GM21528 (cell line): ENCODE results near the gene SMAD3.
A peak's percentile ranks its signal among the peaks of the same experiment; 100 is the strongest.
"Not testable (repeated sequence)": the region's sequence is repeated elsewhere in the genome, so short reads cannot be mapped to it uniquely, and the experiment has no call there.

Experiments
- ATAC-seq: cut with Tn5 transposase; IDR thresholded peaks from one replicate; pipeline ENCODE4 v1.9.1; 2021; ENCODE audit warnings: mild to moderate bottlenecking, moderate library complexity; ENCODE audit not compliant: unreplicated experiment, low FRiP score

Gene SMAD3

GRCh38 chr15:67065531-67066005 is at the start of gene SMAD3:
Gene SMAD3 (plus strand): TSS chr15:67065602. CDS start chr15:67066155, 553 bp downstream.
- peak; percentile 62 for ATAC-seq

GRCh38 chr15:67017311-67017710 is 48.1 kb upstream of the SMAD3 start:
- ATAC-seq: no peak

- no peak for ATAC-seq
Measured at GRCh38 chr15:67018026-67018425, 47.4 kb upstream of the SMAD3 start.

GRCh38 chr15:67018441-67018840 is 47.0 kb upstream of the SMAD3 start:
- no peak for ATAC-seq

GRCh38 chr15:67019069-67019468 is 46.3 kb upstream of the SMAD3 start:
- no peak for ATAC-seq

- ATAC-seq: no peak
Measured at GRCh38 chr15:67019884-67020520, 45.4 kb upstream of the SMAD3 start.

GRCh38 chr15:67020668-67021067 is 44.7 kb upstream of the SMAD3 start:
- ATAC-seq: not testable (repeated sequence)

GRCh38 chr15:67021455-67021854 is 43.9 kb upstream of the SMAD3 start:
- no peak for ATAC-seq

- no peak for ATAC-seq
Measured at GRCh38 chr15:67022587-67023105, 42.8 kb upstream of the SMAD3 start.

- ATAC-seq: no peak
Measured at GRCh38 chr15:67023517-67024313, 41.7 kb upstream of the SMAD3 start.

- no peak for ATAC-seq
Measured at GRCh38 chr15:67024314-67024997, 40.9 kb upstream of the SMAD3 start.

- ATAC-seq: no peak
Measured at GRCh38 chr15:67024998-67025368, 40.4 kb upstream of the SMAD3 start.

GRCh38 chr15:67025719-67026609 is 39.4 kb upstream of the SMAD3 start:
- ATAC-seq: no peak

- ATAC-seq: no peak
Measured at GRCh38 chr15:67026610-67026967, 38.8 kb upstream of the SMAD3 start.

- not testable (repeated sequence) for ATAC-seq
Measured at GRCh38 chr15:67028440-67028839, 37.0 kb upstream of the SMAD3 start.

- ATAC-seq: no peak
Measured at GRCh38 chr15:67030036-67030762, 35.2 kb upstream of the SMAD3 start.

GRCh38 chr15:67031331-67031730 is 34.1 kb upstream of the SMAD3 start:
- ATAC-seq: no peak

- no peak for ATAC-seq
Measured at GRCh38 chr15:67032608-67033007, 32.8 kb upstream of the SMAD3 start.

- no peak for ATAC-seq
Measured at GRCh38 chr15:67033012-67033411, 32.4 kb upstream of the SMAD3 start.
